Measurements from ENCODE around the gene MACC1. TPM values are rescaled to one million over a fixed set of nuclear protein-coding genes. Genes with fewer than 3 reads are reported as not detected.

Gene MACC1
- total and polyA plus RNA-seq, 2 donors (not counting 1 experiment from before 2014, with no cell fraction given) = 0.92 to 6.2 TPM

DNA sequence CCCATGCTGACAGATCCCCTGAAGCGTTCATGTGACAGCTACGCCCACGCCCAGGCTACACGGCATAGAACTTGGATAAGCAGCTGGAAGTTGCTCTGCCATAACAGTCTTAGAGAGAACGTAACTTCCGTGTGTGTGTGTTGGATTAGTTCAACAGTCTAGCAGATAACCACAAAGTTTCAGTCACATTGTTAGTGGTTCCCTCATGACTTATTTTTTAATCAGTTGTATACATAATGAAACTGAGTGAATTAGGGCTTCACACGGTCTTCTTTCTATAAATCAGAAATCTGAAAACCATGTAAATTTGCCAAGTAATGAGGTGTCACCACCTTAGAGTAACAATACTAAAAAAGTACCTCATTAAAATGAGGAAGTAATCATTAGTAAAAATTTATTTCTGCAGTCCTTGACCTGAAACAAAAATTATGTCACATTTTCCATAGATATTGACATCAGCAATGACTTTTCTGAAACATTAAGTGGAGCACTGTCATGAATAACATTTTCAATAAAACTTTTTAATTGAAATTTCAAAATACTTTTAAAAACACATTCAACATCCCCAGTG is 21.7 kb upstream of the MACC1 start:
- ChIA-PET POLR2A (interaction anchor here (1.8 kb wide), 1 partner anchor 19 kb away, joined by 5 read pairs; no protein-coding TSS in a partner anchor), CTCF (interaction anchor here (1.0 to 1.3 kb wide), 3 partner anchors 18 to 485 kb away, joined by 3 to 4 read pairs (median 3); no protein-coding TSS in a partner anchor)
- no peaks in the 10 kb centered on the region for H3K27me3 ChIP-seq (replicated peaks in 1 of 4; ENCODE audit: control extremely low read depth in 1 of 4, control insufficient read depth in 3 of 4, insufficient read depth in 4 of 4, low read length in 3 of 4)
- H3K79me2 ChIP-seq (ENCODE audit: control insufficient read depth, insufficient read depth, low read length) = no peaks in the 10 kb centered on the region
- peak; percentile 81 for DNase-seq
- WGBS (ENCODE audit: insufficient coverage) = 29% methylated on average over 4 of the region's 7 CpGs
- H3K9me3 Mint-ChIP-seq (ENCODE audit: insufficient read depth) = peaks cover 2% of the 10 kb centered on the region
- no peaks in the 10 kb centered on the region for H3K36me3 ChIP-seq (replicated peaks in 1 of 2; ENCODE audit: control extremely low read depth in 1 of 2, control insufficient read depth in 1 of 2, extremely low read depth in 1 of 2, insufficient read depth in 2 of 2, low read length in 1 of 2)
- H3K4me3 ChIP-seq (ENCODE audit: control extremely low read depth in 1 of 5, extremely low read depth in 1 of 5, insufficient read depth in 1 of 5, low read depth in 2 of 5, low read length in 4 of 5) = peak overlapping the region in 3 of 5 experiments; percentile 1 to 20 (median 8)
- no peaks in the 10 kb centered on the region for H3K27me3 Mint-ChIP-seq
- peak overlapping the region; percentile 31 for H3K9ac ChIP-seq (ENCODE audit: low read length)
- intact Hi-C loops (cut with micrococcal nuclease) = loop anchor here (1.0 kb wide), 2 partner anchors 19 to 38 kb away; no protein-coding TSS in a partner anchor
- H3K4me1 Mint-ChIP-seq = peaks cover 43% of the 10 kb centered on the region
- H3K27ac ChIP-seq (ENCODE audit: low read length in 2 of 2) = peak overlapping the region; percentile 26 to 60
- ATAC-seq (ENCODE audit: low read depth) = peak; percentile 83
- no peaks in the 10 kb centered on the region for H4K20me1 ChIP-seq (ENCODE audit: control insufficient read depth, insufficient read depth, low read length, poor library complexity, severe bottlenecking)
- no peak for TF ChIP-seq EZH2 (IDR thresholded peaks at IDR 0.05; ENCODE audit: borderline replicate concordance, insufficient read depth, low read depth, low read length, poor library complexity, severe bottlenecking)
- TF ChIP-seq, protein P1, sequence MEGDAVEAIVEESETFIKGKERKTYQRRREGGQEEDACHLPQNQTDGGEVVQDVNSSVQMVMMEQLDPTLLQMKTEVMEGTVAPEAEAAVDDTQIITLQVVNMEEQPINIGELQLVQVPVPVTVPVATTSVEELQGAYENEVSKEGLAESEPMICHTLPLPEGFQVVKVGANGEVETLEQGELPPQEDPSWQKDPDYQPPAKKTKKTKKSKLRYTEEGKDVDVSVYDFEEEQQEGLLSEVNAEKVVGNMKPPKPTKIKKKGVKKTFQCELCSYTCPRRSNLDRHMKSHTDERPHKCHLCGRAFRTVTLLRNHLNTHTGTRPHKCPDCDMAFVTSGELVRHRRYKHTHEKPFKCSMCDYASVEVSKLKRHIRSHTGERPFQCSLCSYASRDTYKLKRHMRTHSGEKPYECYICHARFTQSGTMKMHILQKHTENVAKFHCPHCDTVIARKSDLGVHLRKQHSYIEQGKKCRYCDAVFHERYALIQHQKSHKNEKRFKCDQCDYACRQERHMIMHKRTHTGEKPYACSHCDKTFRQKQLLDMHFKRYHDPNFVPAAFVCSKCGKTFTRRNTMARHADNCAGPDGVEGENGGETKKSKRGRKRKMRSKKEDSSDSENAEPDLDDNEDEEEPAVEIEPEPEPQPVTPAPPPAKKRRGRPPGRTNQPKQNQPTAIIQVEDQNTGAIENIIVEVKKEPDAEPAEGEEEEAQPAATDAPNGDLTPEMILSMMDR (IDR thresholded peaks at IDR 0.05) = no peak
- peak overlapping the region; percentile 95 for H3K27ac Mint-ChIP-seq
- peak overlapping the region; percentile 61 for H3K4me2 ChIP-seq (replicated peaks; ENCODE audit: low read depth, low read length, poor library complexity, severe bottlenecking)
- H3K9me3 ChIP-seq (ENCODE audit: control extremely low read depth in 1 of 3, control insufficient read depth in 2 of 3, insufficient read depth in 1 of 3, low read length in 2 of 3) = no peaks in the 10 kb centered on the region
- peaks cover 16 to 18% of the 10 kb centered on the region in 2 donors for H3K4me1 ChIP-seq (ENCODE audit: control insufficient read depth in 2 of 2, insufficient read depth in 2 of 2, low read length in 2 of 2)
- peak overlapping the region; percentile 60 for H2AFZ ChIP-seq (ENCODE audit: insufficient read depth, low read depth, low read length, poor library complexity, severe bottlenecking)
- peak overlapping the region; percentile 83 for H3K4me3 Mint-ChIP-seq

DNA sequence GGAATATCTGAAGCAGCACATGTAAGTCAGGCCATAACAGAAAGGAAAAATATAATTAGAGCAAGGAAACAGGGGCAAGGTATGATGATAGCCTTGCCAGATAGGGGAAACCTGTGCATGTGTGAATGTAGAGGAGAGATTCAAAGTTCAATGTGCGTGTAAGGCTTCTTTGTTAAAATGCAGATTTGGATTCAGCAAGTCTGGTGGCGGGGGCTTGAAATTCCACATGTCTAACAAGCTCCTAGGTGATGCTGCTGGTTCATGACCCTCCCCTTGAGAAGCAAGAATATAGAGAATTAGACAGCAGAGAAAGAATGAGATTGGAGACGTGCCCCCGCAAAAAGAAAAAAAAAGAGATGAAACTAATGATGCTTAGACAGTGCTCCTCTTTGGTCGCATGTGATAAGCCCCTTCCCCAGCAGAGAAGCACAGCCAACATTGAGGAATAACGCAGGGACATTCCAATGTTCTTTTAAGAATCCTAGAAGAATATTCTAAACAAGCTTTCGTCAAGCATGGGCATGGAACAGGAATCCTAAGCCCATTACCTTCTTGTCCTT is 21.1 kb upstream of the MACC1 start:
- WGBS (ENCODE audit: insufficient coverage) = 89% methylated on average over 7 of the region's 7 CpGs
- peak overlapping the region; percentile 95 for H3K27ac Mint-ChIP-seq
- H3K9me3 Mint-ChIP-seq (ENCODE audit: insufficient read depth) = peaks cover 2% of the 10 kb centered on the region
- intact Hi-C loops (cut with micrococcal nuclease) = loop anchor here (1.0 kb wide), 1 partner anchor 18 kb away; no protein-coding TSS in a partner anchor
- Histone ChIP-seq H3K36me3 (replicated peaks in 1 of 2; ENCODE audit: control extremely low read depth in 1 of 2, control insufficient read depth in 1 of 2, extremely low read depth in 1 of 2, insufficient read depth in 2 of 2, low read length in 1 of 2) (no peaks in the 10 kb centered on the region), H3K4me3 (ENCODE audit: control extremely low read depth in 1 of 5, extremely low read depth in 1 of 5, insufficient read depth in 1 of 5, low read depth in 2 of 5, low read length in 4 of 5) (peak overlapping the region in 3 of 5 experiments; percentile 1 to 20 (median 8)), H2AFZ (ENCODE audit: insufficient read depth, low read depth, low read length, poor library complexity, severe bottlenecking) (peak overlapping the region; percentile 60), H3K79me2 (ENCODE audit: control insufficient read depth, insufficient read depth, low read length) (no peaks in the 10 kb centered on the region), H3K4me2 (replicated peaks; ENCODE audit: low read depth, low read length, poor library complexity, severe bottlenecking) (peak overlapping the region; percentile 61), H3K9me3 (ENCODE audit: control extremely low read depth in 1 of 3, control insufficient read depth in 2 of 3, insufficient read depth in 1 of 3, low read length in 2 of 3) (no peaks in the 10 kb centered on the region), H3K27me3 (replicated peaks in 1 of 4; ENCODE audit: control extremely low read depth in 1 of 4, control insufficient read depth in 3 of 4, insufficient read depth in 4 of 4, low read length in 3 of 4) (no peaks in the 10 kb centered on the region), H3K27ac (ENCODE audit: low read length in 2 of 2) (peak overlapping the region; percentile 26 to 60), H3K9ac (ENCODE audit: low read length) (peak overlapping the region; percentile 31), H4K20me1 (ENCODE audit: control insufficient read depth, insufficient read depth, low read length, poor library complexity, severe bottlenecking) (no peaks in the 10 kb centered on the region), H3K4me1 (ENCODE audit: control insufficient read depth in 2 of 2, insufficient read depth in 2 of 2, low read length in 2 of 2) (peaks cover 16 to 22% of the 10 kb centered on the region in 2 donors)
- H3K4me3 Mint-ChIP-seq = peak overlapping the region; percentile 83
- DNase-seq (no peak), ATAC-seq (ENCODE audit: low read depth) (no peak)
- ChIA-PET POLR2A (interaction anchor here (1.8 kb wide), 1 partner anchor 18 kb away, joined by 5 read pairs; no protein-coding TSS in a partner anchor), CTCF (interaction anchor here (1.0 to 1.3 kb wide), 4 partner anchors 17 to 484 kb away, joined by 3 to 4 read pairs (median 4); partner anchors contain the start of gene MACC1)
- TF ChIP-seq EZH2 (IDR thresholded peaks at IDR 0.05; ENCODE audit: borderline replicate concordance, insufficient read depth, low read depth, low read length, poor library complexity, severe bottlenecking) = no peak
- TF ChIP-seq, protein P1 (IDR thresholded peaks at IDR 0.05) = no peak
- H3K27me3 Mint-ChIP-seq = no peaks in the 10 kb centered on the region
- H3K4me1 Mint-ChIP-seq = peaks cover 48% of the 10 kb centered on the region
